NCI-H1105 (cell line): ENCODE data around the gene NPPB.
A peak's percentile ranks its signal among the peaks of the same experiment; 100 is the strongest.

Experiments used
- DNase-seq: peaks from one replicate; lab custom pipeline; 2025; lab: John Stamatoyannopoulos, UW

The NPPB gene

GRCh38 chr1:11857164-11857851, 1.4 kb downstream of the NPPB start:
- DNase-seq = no peak

DNA sequence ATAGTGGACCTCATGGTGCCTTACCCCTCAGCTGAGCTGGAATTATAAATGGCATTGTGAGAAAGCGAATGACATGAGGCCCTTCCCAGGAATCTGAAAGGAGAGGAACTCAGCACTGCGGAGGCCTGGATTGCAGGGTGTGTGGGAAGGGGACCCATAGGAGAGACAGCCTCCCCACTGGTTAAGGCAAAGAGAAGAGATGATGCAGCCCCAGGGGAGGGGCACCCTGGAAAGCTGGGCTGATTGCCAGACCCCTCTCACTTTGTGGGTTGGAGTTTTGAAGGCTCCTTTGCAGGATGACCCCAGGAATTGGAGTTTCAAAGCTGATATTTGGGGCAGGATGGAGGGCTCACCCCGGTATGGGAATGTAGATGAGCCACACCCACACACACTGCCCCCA, 2.0 kb downstream of the NPPB start:
- no peak for DNase-seq

DNA sequence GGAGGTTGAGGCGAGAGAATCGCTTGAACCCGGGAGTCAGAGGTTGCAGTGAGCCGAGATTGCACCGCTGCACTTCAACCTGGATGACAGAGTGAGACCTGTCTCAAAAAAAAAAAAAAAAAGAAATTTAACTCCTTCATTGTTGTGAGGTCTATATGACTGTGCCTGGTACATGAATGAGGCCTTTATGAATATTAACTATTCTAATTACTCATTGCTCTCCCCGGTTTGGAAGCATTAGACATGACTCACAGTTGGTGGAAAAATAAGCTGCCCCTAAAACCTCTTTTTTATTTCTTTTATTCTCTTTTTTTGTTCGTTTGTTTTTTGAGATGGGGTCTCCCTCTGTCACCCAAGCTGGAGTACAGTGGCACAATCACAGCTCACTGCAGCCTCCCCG, 3.3 kb downstream of the NPPB start:
- DNase-seq = no peak

- DNase-seq = no peak
Measured at GRCh38 chr1:11854519-11854918, 4.2 kb downstream of the NPPB start.

GRCh38 chr1:11851180-11851579, 7.6 kb downstream of the NPPB start:
- DNase-seq = no peak

DNA sequence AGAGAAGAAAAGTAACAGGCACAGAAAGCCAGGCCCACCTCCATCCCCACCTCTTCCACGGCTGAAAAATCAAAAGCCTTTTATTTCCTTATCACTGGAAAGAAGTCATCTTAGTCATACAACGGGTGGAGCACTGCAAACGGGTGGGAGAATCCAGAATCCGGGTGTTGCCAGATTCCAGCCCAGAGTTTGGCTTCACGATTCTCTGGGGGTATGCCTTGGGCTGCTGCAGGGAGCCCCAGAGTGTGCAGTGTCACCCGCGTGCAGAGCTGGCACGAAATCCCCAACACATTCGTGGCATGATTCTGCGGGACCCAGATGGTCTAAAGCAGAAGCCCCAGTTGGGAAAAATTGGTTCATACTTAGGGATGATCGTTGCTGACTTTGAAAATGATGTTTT, 8.6 kb downstream of the NPPB start:
- no peak for DNase-seq

DNA sequence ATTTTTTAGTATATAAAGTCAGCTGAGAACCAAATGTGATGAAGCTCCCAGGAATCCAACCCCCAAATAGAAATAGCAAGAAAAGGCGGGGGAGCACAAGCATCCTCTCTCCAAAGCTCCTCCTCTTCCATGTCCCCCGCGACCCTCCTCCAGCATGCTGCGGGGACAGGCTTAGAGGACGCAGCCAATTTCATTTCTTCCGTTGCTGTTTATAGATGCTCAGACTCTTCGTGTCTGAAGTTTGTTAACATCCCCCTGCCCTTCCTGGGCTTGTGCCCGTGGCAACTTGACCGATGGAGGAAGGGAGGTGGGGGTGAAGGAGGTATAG, 10.4 kb downstream of the NPPB start:
- no peak for DNase-seq

- DNase-seq = peak; percentile 96
Measured at GRCh38 chr1:11847667-11848372, 10.9 kb downstream of the NPPB start, which contains the start of gene NPPA. NPPA (minus strand) TSS chr1:11847783; CDS start chr1:11847684, 99 bp downstream.

- no peak for DNase-seq
Measured at GRCh38 chr1:11845641-11846335, 13.0 kb downstream of the NPPB start.

GRCh38 chr1:11842154-11843041, 16.3 kb downstream of the NPPB start:
- DNase-seq = no peak

DNA sequence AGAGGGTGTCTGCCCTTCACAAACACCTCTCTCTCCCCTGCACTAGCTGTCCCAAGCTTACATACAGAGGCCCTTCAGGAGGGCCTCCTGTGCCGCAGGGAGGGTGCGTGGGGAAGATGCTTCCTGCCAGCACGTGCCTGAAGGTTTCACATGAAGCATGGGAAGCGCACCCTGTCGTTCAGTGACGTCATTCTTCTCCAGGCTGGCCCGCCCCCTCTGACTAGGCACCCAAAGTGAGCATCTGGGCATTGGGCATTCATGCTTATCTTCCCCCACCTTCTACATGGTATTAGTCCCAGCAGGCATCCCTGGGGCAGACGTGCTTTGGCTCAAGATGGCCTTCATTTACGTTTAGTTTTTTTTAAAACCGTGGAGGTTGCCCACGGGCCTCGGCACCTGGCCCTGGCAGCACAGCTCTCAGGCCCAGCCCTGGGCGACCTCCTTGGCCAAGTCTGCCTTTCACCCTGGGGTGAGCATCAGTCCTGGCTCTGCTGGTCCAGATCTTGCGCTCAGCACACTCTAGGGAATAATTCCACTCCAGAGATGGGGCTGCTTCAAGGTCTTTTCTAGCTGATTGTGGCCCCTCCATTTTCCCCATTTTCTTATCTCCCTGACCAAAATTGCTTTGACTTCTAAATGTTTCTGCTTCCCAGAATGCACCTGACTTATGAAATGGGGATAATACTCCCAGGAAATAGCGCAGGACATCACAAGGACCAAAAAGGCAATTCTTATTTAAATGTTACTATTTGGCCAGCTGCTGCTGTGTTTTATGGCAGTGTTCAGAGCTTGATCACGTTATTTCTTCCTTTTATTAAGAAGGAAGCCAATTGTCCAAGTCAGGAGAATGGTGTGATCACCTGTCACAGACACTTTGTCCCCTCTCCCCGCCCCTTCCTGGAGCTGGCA, 17.2 kb downstream of the NPPB start:
- no peak for DNase-seq

DNA sequence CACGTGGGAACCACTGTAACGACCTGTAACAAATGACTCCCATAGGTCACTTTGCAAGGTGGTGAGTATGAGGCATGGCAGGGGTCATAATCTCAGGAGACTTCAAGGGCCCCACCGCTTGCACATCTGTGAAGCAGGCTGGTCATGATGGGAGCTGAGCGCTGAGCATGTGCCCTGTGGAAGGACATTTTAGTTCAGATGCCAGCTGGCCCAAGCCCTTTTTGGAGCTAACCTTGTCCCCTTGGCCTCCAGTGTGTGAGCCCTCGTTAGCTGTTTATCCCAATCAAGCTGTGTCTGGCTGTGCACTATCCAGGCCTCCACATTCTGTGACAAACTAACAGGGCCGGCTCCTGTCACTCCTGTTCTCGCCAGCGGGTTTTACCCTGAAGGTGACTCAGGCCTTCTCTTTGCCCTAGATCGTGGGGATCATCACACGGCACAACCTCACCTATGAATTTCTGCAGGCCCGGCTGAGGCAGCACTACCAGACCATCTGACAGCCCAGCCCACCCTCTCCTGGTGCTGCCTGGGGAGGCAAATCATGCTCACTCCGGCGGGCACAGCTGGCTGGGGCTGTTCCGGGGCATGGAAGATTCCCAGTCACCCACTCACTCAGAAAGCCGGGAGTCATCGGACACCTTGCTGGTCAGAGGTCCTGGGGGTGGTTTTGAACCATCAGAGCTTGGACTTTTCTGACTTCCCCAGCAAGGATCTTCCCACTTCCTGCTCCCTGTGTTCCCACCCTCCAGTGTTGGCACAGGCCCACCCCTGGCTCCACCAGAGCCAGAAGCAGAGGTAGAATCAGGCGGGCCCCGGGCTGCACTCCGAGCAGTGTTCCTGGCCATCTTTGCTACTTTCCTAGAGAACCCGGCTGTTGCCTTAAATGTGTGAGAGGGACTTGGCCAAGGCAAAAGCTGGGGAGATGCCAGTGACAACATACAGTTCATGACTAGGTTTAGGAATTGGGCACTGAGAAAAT, 18.7 kb downstream of the NPPB start:
- no peak for DNase-seq

DNA sequence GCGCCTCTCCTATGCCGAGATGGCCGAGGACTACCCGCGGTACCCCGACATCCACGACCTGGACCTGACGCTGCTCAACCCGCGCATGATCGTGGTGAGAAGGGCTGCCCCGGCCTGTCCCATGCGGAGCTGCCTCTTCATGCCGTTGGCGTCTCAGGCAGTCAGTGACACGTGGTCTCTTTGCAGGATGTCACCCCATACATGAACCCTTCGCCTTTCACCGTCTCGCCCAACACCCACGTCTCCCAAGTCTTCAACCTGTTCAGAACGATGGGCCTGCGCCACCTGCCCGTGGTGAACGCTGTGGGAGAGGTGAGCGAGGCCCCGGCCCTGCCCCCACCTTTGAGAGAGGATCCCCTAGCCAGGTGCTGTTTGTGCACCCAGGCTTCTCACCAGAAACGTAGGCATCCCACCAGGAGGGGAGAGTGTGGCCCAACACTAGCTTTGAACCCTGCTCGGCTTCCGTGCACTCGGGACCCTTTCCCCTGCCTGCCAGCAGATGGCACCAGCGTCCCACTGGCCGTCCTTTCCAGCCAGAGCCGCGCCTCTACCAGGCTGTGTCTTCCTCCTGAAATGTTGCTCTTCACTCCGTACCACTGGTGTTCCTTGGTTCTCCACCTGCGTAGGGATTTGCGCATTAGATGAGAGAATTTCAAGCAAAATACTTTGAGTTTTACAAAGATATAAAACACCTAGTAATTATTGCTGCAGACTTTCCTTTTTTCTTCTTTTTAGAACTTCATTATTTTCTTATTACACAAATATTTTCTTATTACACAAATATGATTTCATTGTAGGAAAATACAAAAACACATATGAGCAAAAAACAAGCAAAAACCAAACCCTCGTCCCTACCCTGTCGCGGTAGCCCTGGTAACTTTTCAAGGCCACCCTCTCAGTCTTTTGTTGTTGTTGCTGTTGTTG, 20.1 kb downstream of the NPPB start:
- DNase-seq = peak; percentile 59

- no peak for DNase-seq
Measured at GRCh38 chr1:11837767-11838348, 20.9 kb downstream of the NPPB start.

DNA sequence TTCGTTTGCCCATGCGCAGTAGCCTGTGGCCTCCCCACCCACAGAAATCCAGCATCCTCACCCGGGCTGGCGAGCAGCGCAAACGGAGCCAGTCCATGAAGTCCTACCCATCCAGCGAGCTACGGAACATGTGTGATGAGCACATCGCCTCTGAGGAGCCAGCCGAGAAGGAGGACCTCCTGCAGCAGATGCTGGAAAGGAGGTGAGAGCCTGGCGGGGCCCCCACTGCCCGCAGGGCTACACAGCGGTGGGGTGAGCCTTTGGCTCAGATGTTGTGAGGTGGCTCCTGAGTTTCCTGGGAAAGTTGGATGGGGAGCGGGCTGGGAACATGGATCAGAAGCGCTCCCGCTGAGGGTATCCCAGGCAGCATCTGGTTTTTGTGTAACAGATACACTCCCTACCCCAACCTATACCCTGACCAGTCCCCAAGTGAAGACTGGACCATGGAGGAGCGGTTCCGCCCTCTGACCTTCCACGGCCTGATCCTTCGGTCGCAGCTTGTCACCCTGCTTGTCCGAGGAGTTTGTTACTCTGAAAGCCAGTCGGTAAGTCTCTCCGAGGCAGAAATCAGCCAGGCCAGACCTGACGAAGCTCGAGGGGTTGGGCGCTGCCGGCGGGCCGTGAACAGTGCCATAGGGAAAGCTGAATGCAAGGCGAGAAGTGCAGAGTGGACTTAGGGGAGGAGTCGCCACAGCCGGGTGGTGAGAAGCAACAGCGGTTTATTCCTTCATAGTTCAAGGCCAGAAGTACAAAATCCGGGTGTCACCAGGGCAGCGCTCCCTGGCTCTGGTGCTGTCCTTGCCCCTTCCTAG, 21.6 kb downstream of the NPPB start:
- no peak for DNase-seq

DNA sequence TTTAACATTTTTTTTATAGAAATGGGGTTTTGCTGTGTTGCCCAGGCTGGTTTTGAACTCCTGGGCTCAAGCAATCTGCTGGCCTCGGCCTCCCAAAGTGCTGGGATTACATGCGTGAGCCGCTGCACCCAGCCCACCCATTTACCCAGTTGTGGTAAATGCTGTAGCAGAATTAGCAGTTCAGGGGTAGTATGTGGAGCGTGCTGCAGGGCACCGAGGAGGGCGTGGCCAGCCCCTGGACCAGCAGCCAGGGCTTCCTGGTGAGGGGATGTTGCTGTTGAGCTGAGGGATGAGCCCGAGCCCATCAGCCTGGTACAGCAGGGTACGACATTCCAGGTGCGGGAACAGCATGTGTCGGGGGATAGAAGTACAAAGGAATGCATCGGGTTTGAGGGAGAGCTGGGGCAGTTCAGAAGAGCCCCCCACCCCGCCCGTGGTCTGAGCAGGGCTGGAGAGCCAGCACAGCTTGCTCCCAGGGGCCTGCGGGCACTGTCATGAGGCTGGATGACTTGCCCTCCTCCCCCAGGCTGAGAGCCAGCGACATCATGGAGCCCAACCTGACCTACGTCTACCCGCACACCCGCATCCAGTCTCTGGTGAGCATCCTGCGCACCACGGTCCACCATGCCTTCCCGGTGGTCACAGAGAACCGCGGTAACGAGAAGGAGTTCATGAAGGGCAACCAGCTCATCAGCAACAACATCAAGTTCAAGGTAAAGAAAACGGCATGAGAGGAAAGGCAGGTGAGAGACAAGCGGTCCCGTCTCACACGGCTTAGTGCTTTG, 23.1 kb downstream of the NPPB start:
- no peak for DNase-seq

DNA sequence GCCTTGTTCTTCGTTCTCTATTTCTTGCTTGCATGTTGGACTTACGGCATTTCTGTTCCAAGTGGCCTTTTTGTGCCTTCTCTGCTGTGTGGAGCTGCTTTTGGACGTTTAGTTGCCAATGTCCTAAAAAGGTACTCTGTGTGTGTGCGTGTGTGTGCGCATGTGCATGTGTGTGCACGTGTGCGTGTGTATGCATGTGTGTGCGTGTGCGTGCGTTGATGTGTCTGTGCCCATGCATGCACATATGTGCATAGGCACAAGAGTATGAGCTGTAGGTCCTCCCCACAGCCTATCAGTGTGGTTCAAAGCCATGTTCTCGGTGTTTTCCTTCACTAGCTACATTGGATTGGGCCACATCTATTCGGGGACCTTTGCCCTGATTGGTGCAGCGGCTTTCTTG, 24.8 kb downstream of the NPPB start:
- no peak for DNase-seq
